GM13976 (cell line): ENCODE measurements around the gene PELI3.

Source experiments
- DNase-seq: peaks from one replicate; pipeline ENCODE4 v3.0.0; 2012; ENCODE audit warnings: low spot score
- in situ Hi-C: fragments of 300-500 bp; cut with MboI; formaldehyde crosslinking; loops from one replicate; pipeline ENCODE4 v1.12.0; 2022; ENCODE audit warnings: low sequenced_read_pairs, mixed read lengths, inconsistent platforms; ENCODE audit not compliant: unreplicated experiment
- TF ChIP-seq, protein P1 (sequence below): IDR thresholded peaks from 2 replicates; pipeline ENCODE4 v1.5.1; 2012; ENCODE audit warnings: borderline replicate concordance, mild to moderate bottlenecking; ENCODE audit not compliant: insufficient read depth; ENCODE audit errors: extremely low read depth, missing control alignments, control extremely low read depth

The PELI3 gene

DNA sequence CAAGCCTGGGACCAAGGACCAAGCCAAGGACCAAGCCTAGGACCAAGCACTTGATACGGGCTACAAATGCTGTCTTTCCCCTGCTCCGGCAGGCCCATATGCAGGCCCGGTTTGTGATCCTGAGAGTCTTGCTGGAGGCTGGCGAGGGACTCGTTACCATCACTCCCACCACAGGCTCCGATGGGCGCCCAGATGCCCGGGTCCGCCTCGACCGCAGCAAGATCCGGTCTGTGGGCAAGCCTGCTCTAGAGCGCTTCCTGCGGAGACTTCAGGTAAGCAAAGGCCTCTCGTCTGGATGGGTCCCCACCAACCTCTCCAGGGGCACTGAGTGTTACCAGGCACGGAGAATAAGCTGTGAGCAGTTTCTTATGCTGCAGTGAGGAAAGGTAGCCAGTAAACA, 30.5 kb downstream of the PELI3 start:
- in situ Hi-C loops, result no loop called here
- TF ChIP-seq, protein P1, sequence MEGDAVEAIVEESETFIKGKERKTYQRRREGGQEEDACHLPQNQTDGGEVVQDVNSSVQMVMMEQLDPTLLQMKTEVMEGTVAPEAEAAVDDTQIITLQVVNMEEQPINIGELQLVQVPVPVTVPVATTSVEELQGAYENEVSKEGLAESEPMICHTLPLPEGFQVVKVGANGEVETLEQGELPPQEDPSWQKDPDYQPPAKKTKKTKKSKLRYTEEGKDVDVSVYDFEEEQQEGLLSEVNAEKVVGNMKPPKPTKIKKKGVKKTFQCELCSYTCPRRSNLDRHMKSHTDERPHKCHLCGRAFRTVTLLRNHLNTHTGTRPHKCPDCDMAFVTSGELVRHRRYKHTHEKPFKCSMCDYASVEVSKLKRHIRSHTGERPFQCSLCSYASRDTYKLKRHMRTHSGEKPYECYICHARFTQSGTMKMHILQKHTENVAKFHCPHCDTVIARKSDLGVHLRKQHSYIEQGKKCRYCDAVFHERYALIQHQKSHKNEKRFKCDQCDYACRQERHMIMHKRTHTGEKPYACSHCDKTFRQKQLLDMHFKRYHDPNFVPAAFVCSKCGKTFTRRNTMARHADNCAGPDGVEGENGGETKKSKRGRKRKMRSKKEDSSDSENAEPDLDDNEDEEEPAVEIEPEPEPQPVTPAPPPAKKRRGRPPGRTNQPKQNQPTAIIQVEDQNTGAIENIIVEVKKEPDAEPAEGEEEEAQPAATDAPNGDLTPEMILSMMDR, result no peak
- no peak for DNase-seq

DNA sequence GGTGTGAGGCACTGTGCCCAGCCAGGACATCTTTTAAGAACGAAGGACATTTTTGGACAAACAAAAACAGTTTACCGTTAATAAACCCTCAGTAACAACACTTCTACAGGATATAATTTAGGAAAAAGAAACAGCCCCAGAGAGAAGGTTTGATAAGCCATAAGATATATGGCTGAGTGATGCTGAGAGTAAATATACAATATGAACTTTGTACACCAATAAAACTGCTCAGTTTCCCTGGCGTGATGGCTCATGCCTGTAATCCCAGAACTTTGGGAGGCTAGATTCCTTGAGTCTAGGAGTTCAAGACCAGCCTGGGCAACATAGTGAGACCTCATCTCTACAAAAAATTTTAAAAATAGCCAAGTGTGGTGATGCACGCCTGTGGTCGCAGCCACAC, 31.8 kb downstream of the PELI3 start:
- no peak for DNase-seq
- in situ Hi-C loops, result no loop called here
- TF ChIP-seq, protein P1, result no peak

DNA sequence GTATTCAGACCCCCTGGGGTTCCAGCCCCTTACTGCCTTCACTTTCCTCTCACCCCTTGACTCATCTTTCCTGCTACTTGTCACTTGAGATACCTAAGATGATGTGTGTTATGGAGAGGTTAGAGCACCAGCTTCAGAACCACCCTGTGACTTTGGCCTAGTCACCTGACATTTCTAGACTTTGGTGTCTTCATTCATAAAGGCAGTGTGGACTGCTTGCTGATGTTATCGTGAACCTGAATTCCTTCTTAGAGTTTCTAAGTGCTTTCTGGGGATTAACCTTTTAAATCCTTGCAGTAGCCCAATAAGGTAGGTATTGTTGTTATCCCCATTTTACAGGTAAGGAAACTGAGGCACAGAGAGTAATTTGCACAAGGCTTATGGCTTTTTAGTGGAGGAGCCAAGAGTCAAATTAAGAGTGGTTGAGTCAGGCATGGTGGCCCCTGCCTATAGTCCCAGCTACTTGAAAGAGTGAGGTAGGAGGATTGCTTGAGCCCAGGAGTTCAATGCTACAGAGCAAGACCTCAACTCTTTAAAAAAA, 38.6 kb downstream of the PELI3 start:
- in situ Hi-C loops, result no loop called here
- DNase-seq, result no peak
- TF ChIP-seq, protein P1, result no peak

DNA sequence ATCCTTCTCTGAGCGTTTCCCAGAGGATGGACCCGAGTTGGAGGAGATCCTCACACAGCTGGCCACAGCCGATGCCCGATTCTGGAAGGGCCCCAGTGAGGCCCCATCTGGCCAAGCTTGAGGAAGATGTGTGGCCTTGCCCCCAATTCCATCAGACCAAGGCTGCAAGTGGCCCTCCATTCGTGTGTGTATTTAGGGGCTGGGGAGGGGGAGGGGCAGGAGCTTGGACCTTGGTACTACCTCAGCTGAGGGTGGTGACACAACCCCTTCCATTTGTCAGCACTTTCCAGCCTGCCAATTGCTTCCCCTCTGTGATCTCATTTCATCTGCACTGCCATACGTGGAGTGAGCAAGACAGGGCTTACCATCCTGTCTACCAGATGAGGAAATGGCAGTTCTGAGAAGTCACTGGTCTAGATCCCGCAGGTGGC, 42.4 kb downstream of the PELI3 start:
- TF ChIP-seq, protein P1, result no peak
- in situ Hi-C loops, result no loop called here
- DNase-seq, result no peak

DNA sequence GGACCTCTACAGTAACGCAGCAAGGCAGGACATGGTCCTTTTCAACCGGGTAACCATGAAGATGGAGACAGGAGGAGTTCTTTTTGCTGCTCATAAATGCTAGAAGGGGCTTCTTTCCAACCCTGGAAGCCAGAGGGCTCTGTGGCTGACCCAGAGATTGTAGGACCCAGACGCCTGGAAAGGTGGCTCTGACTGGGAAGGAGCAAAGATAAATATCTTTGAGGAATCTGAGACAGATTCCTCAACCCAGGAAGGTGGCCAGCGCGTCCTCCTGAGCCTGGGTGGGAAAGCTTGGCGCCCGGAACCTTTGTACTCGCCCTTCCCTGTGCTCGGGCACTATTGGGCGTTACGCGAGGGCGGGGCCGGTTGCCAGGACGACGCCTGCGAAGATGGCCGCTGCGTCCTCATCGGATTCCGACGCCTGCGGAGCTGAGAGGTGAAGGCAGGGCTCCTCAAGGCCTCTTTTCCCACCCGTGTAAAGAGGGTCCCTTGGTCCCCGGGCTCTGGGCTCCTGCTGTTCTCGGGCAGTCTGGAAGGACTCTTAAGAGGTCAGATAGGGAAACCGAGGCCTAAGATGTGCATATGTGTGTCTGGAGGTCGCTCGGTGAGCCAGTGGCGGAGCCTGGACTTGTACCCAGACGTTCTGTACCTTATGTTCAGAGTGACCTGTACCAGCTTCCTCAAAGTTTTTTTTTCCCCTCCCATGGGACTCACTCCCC, 43.7 kb downstream of the PELI3 start, which contains the start of gene BBS1:
Gene BBS1, plus strand, starts transcription at position 365 of the 719 bp plus-strand sequence. Its CDS starts 25 bp downstream, at position 390.
- in situ Hi-C loops, result no loop called here
- TF ChIP-seq, protein P1, result no peak
- peak; percentile 93 for DNase-seq

DNA sequence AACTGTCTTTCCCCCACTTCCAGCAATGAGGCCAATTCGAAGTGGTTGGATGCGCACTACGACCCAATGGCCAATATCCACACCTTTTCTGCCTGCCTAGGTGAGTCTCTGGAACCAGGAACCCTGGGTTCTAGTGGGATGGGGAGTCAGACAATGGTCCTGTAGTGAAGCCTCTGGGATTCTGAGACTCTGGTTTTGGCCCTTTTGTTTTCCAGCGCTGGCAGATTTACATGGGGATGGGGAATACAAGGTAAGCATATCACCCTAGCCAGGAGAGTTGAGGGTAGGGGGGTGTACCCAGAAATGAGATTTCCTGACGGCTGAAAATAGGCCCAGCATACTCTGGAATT, 44.3 kb downstream of the PELI3 start:
- in situ Hi-C loops, result no loop called here
- TF ChIP-seq, protein P1, result no peak
- no peak for DNase-seq

DNA sequence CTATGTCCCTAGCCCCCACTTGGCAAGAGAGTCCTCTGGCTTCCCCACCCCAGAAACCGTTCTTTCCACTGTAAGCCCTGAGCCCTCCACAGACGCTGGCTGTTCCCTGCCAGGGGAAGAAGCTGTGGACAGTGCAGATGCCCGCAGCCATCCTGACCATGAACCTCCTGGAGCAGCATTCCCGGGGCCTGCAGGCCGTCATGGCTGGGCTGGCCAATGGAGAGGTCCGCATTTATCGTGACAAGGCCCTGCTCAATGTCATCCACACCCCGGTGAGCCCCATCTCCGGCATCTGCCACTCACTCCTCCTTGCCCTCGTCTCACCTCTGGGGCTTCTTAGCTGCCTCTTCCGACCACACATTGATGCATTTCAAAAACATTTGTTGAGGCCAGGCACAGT, 56.9 kb downstream of the PELI3 start:
- TF ChIP-seq, protein P1, result no peak
- in situ Hi-C loops, result no loop called here
- DNase-seq, result no peak
